Measurements from ENCODE around the gene DOCK3.

DOCK3 gene

DNA sequence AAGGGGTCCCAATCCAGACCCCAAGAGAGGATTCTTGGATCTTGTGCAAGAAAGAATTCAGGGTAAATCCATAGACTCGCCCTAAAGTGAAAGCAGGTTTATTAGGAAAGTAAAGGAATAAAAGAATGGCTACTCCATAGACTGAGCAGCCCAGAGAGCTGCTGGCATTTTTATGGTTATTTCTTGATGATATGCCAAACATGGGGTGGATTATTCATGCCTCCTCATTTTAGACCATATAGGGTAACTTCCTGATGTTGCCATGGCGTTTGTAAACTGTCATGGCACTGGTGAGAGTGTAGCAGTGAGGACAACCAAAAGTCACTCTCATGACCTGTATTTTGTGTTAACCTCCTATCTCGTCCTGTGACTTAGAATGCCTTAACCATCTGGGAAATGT is 142.2 kb downstream of the DOCK3 start:
- H3K27ac ChIP-seq (replicated peaks): no peak overlapping the region
- TF ChIP-seq SPI1 (IDR thresholded peaks at IDR 0.05; ENCODE audit: borderline replicate concordance, low read depth): no peak
- TF ChIP-seq GABPA (IDR thresholded peaks at IDR 0.05; ENCODE audit: low read depth): no peak
- H3K4me3 ChIP-seq (replicated peaks; ENCODE audit: insufficient read depth, low read length): no peak overlapping the region
- no peak for DNase-seq (ENCODE audit: low read depth in 1 of 2, low spot score in 1 of 2)
- H3K27me3 ChIP-seq (ENCODE audit: insufficient read depth, poor library complexity, severe bottlenecking): no peaks in the 10 kb centered on the region

GRCh38 chr3:50817756-50818529 is 143.2 kb downstream of the DOCK3 start:
- Histone ChIP-seq H3K27me3 (ENCODE audit: insufficient read depth, poor library complexity, severe bottlenecking) (no peaks in the 10 kb centered on the region), H3K27ac (replicated peaks) (no peak overlapping the region), H3K4me3 (replicated peaks; ENCODE audit: insufficient read depth, low read length) (no peak overlapping the region)
- DNase-seq (ENCODE audit: low read depth in 1 of 2, low spot score in 1 of 2): no peak
- TF ChIP-seq CTCF (IDR thresholded peaks at IDR 0.05; ENCODE audit: insufficient read depth, low read length) (no peak), REST (IDR thresholded peaks at IDR 0.05; ENCODE audit: insufficient replicate concordance, low read depth) (no peak), SPI1 (IDR thresholded peaks at IDR 0.05; ENCODE audit: borderline replicate concordance, low read depth) (no peak), POLR2AphosphoS5 (IDR thresholded peaks at IDR 0.05; ENCODE audit: low read depth) (no peak), GABPA (IDR thresholded peaks at IDR 0.05; ENCODE audit: low read depth) (no peak)

- no peak overlapping the region for H3K4me3 ChIP-seq (replicated peaks; ENCODE audit: insufficient read depth, low read length)
- DNase-seq (ENCODE audit: low read depth in 1 of 2, low spot score in 1 of 2): no peak
- H3K27me3 ChIP-seq (ENCODE audit: insufficient read depth, poor library complexity, severe bottlenecking): no peaks in the 10 kb centered on the region
- H3K27ac ChIP-seq (replicated peaks): no peak overlapping the region
- TF ChIP-seq REST (IDR thresholded peaks at IDR 0.05; ENCODE audit: insufficient replicate concordance, low read depth): no peak
- no peak for TF ChIP-seq POLR2AphosphoS5 (IDR thresholded peaks at IDR 0.05; ENCODE audit: low read depth)
- no peak for TF ChIP-seq CTCF (IDR thresholded peaks at IDR 0.05; ENCODE audit: insufficient read depth, low read length)
These were observed 145.2 kb downstream of the DOCK3 start for GRCh38 chr3:50819882-50820281.

DNA sequence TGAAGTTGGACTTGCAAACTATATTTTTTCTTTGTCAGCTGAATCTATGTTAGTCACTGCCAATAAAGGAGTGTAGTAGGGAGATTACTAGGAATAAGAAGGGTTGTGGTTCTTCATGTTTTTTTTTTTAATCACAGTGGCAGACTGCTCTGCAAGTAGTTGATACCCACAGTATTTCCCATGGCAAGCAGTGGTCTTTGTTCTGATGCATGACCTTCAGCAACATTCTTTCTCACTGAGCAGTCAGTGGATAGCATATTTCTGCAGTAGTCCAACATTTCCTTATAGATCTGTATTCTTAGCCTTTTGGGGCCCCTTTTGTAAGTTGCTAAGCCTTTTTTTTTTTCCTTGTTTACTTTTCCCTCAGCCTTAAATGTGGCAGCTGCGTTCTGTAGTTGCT is 151.1 kb downstream of the DOCK3 start:
- Histone ChIP-seq H3K4me3 (replicated peaks; ENCODE audit: insufficient read depth, low read length) (no peak overlapping the region), H3K27ac (replicated peaks) (no peak overlapping the region), H3K27me3 (ENCODE audit: insufficient read depth, poor library complexity, severe bottlenecking) (no peaks in the 10 kb centered on the region)
- TF ChIP-seq SPI1 (IDR thresholded peaks at IDR 0.05; ENCODE audit: borderline replicate concordance, low read depth) (no peak), CTCF (IDR thresholded peaks at IDR 0.05; ENCODE audit: insufficient read depth, low read length) (no peak), GABPA (IDR thresholded peaks at IDR 0.05; ENCODE audit: low read depth) (no peak)
- DNase-seq (ENCODE audit: low read depth in 1 of 2, low spot score in 1 of 2): no peak

All from HL-60 (cell line).